OCI-LY7 (cell line): ENCODE data around the gene KHK.

Source experiments
- EZH2phosphoT487 ChIP-seq: fragments of 200-600 bp; sonication (generic); IDR thresholded peaks from 2 replicates; pipeline ENCODE4 v1.6.1; 2018; ENCODE audit warnings: low read depth, borderline replicate concordance, mild to moderate bottlenecking, mixed run types, antibody characterized with exemption, low read length, moderate library complexity, mixed read lengths
- TF ChIP-seq, protein P1 (sequence below): fragments of 200-600 bp; sonication (generic); conservative IDR thresholded peaks from 2 replicates; pipeline ENCODE4 v1.5.1; 2014; ENCODE audit warnings: mild to moderate bottlenecking, antibody characterized with exemption, low read length, moderate library complexity, mixed read lengths

DNA sequence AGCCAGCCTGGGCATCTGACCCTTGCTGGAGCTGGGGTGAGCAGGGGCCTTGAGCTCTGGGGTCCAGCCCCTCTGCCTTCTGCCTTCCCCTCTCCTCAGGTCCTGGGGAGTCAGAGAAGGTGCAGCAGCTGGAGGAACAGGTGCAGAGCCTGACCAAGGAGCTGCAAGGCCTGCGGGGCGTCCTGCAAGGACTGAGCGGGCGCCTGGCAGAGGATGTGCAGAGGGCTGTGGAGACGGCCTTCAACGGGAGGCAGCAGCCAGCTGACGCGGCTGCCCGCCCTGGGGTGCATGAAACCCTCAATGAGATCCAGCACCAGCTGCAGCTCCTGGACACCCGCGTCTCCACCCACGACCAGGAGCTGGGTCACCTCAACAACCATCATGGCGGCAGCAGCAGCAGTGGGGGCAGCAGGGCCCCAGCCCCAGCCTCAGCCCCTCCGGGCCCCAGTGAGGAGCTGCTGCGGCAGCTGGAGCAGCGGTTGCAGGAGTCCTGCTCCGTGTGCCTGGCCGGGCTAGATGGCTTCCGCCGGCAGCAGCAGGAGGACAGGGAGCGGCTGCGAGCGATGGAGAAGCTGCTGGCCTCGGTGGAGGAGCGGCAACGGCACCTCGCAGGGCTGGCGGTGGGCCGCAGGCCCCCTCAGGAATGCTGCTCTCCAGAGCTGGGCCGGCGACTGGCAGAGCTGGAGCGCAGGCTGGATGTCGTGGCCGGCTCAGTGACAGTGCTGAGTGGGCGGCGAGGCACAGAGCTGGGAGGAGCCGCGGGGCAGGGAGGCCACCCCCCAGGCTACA, 4.4 kb upstream of the KHK start:
- TF ChIP-seq, protein P1, sequence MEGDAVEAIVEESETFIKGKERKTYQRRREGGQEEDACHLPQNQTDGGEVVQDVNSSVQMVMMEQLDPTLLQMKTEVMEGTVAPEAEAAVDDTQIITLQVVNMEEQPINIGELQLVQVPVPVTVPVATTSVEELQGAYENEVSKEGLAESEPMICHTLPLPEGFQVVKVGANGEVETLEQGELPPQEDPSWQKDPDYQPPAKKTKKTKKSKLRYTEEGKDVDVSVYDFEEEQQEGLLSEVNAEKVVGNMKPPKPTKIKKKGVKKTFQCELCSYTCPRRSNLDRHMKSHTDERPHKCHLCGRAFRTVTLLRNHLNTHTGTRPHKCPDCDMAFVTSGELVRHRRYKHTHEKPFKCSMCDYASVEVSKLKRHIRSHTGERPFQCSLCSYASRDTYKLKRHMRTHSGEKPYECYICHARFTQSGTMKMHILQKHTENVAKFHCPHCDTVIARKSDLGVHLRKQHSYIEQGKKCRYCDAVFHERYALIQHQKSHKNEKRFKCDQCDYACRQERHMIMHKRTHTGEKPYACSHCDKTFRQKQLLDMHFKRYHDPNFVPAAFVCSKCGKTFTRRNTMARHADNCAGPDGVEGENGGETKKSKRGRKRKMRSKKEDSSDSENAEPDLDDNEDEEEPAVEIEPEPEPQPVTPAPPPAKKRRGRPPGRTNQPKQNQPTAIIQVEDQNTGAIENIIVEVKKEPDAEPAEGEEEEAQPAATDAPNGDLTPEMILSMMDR, result no peak
- TF ChIP-seq EZH2phosphoT487, result no peak
